HG02840 (cell line): Measurements from ENCODE around the gene CTSW.
"Not testable (repeated sequence)": the region's sequence is repeated elsewhere in the genome, so short reads cannot be mapped to it uniquely, and the experiment has no call there.

ENCODE experiments used
- ATAC-seq: cut with Tn5 transposase; IDR thresholded peaks from one replicate; pipeline ENCODE4 v1.9.1; 2021; ENCODE audit warnings: mild to moderate bottlenecking, moderate library complexity, moderate number of reproducible peaks; ENCODE audit not compliant: unreplicated experiment, low FRiP score

CTSW gene, protein sequence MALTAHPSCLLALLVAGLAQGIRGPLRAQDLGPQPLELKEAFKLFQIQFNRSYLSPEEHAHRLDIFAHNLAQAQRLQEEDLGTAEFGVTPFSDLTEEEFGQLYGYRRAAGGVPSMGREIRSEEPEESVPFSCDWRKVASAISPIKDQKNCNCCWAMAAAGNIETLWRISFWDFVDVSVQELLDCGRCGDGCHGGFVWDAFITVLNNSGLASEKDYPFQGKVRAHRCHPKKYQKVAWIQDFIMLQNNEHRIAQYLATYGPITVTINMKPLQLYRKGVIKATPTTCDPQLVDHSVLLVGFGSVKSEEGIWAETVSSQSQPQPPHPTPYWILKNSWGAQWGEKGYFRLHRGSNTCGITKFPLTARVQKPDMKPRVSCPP

DNA sequence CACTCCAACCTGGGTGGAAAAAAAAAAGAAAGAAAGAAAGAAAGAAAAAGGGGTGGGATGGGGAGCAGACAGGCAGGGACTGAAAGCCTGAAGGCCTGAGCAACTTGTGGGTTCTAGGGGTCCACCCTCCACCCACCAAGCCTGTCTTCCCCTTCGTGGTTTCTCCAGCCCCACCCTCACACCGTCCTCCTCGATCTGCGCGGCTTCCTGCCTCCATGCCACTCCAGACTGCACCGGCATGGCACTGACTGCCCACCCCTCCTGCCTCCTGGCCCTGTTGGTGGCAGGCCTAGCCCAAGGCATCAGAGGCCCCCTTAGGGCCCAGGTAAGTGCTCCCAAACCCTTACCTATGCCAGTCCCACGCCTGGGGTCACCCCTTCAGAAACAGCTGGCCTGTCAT lies at the start of gene CTSW:
Gene CTSW (plus strand): TSS at position 221 of the 400 bp plus-strand sequence. CDS start 18 bp downstream, at position 239.
- ATAC-seq: no peak

DNA sequence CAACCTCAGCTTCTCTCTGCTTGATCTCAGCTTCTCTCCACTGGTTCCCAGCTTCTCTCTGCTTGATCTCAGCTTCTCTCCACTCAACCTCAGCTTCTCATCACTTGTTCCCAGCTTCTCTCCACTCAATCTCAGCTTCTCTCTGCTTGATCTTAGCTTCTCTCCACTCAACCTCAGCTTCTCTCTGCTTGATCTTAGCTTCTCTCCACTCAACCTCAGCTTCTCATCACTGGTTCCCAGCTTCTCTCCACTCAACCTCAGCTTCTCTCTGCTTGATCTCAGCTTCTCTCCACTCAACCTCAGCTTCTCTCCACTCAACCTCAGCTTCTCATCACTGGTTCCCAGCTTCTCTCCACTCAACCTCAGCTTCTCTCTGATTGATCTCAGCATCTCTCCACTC lies 47.4 kb upstream of the CTSW start:
- ATAC-seq: not testable (repeated sequence)

DNA sequence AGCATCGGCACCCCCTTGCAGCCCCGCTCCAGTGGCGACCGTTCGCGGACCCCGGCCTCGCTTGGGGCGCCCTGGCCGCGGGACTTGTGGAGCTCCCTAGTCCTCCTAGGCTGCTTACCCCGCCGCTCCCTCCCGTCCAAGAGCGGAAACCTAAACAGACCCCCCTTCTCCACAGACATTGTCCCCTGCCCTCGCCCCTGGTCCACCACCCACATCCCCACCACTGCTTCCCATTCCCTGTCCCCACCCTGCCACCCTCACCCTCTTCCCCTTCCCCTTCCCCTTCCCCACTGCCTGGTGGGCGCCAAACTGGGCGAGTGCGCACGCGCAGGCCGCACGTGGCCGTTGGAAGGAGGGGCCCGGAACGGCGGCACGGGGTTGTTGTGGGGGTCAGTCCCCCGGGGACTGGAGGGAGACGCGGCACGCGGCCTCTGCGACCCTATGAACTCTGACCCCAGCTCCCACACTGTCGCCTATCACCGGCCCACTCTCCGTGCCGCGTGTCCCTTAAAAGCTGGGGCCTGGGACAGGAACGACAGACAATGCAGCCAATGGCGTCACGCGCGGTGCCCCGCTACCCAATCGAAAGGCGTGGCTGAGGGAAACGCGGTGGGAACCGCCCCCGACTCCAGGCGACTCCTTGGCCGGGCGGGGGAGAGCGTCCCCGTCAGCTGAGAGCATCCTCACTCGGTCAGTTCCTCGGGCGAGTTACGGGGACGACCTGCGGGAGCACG lies 46.2 kb upstream of the CTSW start, which contains the start of gene SNX32:
Gene SNX32 (plus strand): TSS at position 667 of the 734 bp plus-strand sequence. CDS start 103 bp downstream, outside the sequence.
- ATAC-seq: no peak

DNA sequence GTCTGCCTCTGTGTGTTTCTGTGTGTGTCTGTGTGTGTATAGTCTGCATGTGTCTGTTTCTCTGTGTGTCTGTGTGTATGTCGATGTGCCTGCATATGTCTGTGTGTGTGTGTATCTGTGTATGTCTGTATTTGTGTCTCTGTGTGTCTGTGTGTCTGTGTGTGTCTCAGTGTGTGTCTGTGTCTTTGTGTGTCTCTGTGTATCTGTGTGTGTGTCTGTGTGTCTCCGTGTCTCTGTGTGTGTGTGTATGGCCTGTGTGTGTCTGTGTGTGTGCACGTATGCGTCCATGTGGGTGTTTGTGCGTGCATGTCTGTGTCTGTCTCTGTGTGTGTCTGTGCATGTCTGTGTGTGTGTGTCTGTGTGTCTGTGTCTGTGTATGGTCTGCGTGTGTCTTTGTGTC lies 45.4 kb upstream of the CTSW start:
- no peak for ATAC-seq

DNA sequence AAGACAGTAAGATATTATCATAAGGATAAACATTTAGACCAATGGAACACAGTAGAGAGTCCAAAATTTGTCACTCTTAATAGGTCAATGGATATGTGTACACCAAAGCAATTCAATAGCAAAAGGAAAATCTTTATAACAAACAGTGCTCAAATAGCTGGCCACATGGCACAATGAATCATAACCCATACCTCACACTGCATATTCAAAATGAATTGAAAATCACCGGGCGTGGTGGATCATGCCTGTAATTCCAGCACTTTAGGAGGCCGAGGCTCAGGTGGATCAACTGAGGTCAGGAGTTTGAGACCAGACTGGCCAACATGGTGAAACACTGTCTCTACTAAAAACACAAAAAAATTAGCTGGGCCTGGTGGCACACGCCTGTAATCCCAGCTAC lies 37.5 kb upstream of the CTSW start:
- no peak for ATAC-seq

DNA sequence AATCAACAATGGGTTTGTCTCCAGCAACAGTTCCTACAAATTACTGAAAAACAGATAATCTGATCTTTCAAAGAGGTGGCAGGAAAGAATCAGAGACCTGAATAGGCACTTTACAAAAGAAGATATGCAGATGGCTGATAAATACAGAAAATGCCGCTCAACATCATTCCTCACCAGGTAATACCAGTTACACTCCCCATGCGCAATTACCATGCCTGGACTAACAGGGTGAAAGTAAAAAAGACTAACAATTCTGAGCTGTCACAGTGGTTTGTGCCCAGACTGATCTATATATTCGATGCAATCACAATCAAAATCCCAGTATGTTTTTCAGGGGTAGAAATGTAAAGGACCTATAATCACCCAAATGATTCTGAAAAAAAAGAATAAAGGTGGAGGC lies 35.8 kb upstream of the CTSW start:
- ATAC-seq: no peak

DNA sequence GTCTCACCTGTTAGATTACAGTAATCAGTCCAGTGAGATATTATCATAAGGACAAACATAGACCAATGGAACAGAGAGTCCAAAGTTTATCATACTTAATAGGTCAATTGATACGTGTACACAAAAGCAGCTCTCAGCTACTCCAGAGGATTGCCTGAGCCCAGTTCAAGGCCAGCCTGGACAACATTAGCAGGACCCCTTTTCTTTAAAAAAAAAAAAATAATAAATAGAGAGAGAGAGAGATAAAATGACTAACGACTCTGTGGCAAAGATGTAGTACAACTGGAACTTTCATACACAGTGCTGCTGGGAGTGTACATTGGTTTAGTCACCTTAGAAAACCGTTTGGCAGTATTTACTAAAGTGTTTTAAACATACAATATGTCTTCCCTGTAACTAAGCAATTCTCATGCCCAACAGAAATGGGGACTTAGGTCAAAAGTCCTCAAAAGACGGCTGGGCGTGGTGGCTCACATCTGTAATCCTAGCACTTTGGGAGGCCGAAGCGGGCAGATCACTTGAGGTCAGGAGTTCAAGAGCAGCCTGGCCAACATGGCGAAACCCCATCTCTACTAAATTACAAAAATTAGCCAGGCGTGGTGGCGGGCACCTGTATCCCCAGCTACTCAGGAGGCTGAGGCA lies 35.3 kb upstream of the CTSW start:
- ATAC-seq: no peak

DNA sequence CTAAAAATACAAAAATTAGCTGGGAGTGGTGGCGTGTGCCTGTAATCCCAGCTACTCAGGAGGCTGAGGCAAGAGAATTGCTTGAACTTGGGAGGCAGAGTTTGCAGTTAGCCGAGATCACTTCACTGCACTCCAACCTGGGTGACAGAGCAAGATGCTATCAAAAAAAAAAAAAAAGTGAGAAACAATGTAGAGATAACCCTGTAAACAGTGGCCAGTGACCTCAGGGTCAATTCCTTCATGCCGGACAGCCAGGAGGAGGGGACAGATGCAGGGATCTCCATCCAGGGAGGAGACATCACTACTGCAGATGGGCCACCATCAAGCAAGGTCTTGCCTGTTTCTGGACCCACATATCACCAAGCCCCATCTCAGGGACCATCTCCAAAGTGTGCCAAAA lies 31.9 kb upstream of the CTSW start:
- ATAC-seq: no peak

DNA sequence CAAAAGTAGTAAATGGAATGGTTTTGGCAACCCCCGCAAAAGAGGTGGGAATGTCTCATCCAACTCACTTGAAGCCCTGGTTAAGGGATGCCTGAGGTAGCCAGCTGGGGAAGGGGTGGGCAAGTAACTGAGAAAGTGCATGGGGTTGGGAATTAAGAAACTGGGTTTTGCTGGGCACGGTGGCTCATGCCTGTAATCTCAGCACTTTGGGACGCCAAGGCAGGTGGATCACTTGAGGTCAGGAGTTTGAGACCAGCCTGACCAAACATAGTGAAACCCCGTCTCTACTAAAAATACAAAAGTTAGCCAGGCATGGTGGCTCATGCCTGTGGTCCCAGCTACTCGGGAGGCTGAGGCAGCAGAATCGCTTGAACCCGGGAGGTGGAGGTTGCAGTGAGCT lies 30.9 kb upstream of the CTSW start:
- ATAC-seq: not testable (repeated sequence)

DNA sequence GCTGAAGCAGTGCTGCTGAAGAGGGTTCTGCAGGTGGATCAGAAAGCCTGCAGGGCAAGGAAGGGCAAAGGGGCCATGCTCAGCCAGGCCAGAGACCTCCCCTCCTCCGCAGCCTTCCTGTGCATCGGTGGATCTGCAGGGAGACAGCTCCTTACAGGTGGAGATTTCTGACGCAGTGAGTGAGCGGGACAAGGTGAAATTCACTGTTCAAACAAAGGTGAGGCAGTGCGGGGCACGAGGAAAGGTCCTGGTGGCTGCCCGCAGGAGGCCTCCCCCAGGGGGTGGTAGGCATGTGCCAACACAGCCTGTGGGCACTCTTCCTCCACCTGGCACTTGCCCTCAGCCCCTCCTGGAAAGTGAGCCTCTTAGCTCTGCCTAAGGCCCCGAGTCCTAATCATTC lies 30.3 kb upstream of the CTSW start:
- no peak for ATAC-seq

DNA sequence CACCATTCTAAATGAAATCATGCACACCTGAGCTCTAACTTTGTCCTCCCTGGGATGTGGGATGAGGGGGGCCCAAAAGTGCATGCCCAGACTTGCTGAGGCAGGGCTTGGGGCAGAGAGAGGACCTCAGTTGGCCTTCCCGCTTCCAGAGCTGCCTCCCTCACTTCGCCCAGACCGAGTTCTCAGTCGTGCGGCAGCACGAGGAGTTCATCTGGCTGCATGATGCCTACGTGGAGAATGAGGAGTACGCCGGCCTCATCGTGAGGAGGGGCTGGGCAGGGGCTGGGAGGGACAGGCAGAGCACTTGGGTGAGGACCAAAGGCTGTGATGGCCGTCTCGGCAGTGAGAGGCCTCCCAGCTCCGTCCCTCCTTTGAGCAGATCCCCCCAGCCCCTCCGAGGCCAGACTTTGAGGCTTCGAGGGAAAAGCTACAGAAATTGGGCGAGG lies 29.8 kb upstream of the CTSW start:
- ATAC-seq: no peak

DNA sequence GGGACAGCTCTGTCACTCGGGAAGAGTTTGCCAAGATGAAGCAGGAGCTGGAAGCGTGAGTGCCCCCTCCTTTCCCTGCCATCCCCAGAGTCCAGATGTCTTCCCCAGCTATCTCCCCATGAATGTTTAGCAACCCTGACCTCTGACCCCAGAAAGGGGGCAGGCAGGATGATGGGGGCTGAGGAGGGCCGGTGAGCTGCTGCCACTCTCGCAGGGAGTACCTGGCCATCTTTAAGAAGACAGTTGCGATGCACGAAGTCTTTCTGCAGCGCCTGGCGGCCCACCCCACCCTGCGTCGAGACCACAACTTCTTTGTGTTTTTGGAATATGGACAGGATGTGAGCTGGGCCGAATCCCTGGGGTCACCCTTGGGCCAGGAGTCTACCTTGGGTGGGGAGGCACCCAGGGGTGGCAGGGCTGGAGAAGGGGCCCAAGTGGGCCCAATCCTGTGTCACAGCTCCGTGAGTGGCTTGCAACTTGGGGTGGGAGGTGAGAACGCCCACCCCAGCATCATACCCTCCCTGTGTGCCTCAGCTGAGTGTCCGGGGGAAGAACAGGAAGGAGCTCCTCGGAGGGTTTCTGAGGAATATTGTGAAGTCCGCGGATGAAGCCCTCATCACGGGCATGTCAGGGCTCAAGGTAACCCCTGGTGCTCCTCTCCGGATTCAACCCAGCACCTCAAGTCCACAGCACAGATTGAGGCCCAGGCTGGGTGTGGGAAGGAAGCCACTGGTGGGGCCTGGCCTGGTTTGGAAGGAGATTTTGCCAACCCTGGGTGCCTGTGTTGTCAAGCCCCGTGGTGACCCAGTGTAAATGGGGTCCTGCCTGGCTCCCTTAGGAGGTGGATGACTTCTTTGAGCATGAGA lies 29.2 kb upstream of the CTSW start:
- no peak for ATAC-seq

DNA sequence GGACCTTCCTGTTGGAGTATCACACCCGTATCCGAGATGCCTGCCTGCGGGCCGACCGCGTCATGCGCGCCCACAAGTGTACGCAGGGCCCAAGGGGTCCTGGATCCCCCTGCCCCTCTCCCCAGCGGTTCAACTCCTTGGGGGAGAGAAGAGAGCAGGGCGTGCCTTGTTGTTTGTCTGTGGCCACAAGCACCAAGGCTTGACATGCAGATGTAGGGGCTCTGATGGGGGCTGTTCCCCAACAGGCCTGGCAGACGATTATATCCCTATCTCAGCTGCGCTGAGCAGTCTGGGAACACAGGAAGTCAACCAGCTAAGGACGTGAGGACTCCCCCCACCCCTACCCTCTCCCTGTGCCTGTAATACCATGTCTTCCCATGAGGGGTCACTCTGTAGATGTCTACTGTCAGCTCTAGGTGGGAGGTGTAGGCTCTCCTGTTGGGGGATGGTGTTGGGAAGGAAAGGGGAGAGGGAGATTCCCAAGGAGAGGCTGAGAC lies 28.5 kb upstream of the CTSW start:
- no peak for ATAC-seq

DNA sequence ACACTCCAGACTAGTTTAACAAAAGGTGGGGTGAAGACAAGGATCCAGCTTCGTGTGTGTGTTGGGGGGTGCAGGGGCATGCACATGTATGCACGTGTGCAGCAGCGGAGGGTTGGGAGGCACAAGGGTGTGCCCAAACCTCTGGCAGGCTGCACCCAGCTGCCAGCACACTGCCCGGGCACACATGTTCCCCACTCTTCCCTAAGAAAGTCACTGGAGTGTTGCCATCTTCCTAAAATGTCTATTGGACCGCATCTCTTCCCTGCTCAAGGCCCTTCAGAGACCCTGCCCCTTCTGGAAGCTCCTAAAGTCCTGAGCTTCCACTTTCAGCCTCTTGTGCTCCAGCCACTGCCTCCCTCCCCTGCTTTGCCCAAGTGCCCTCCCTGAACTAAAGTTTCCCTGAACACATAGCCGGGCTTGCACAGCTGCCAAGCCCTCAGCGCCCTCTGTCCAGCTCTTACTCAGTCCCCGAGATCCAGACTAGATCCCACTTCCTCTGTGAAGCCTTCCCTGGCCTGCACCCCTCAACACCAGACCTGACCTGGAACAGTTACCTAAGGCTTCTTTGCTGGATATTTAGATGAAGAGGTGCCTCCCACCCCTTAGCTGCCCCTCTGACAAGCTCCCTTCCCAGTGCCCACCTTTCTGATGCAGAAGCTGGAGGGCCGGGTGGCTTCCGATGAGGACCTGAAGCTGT lies 27.7 kb upstream of the CTSW start:
- ATAC-seq: no peak

DNA sequence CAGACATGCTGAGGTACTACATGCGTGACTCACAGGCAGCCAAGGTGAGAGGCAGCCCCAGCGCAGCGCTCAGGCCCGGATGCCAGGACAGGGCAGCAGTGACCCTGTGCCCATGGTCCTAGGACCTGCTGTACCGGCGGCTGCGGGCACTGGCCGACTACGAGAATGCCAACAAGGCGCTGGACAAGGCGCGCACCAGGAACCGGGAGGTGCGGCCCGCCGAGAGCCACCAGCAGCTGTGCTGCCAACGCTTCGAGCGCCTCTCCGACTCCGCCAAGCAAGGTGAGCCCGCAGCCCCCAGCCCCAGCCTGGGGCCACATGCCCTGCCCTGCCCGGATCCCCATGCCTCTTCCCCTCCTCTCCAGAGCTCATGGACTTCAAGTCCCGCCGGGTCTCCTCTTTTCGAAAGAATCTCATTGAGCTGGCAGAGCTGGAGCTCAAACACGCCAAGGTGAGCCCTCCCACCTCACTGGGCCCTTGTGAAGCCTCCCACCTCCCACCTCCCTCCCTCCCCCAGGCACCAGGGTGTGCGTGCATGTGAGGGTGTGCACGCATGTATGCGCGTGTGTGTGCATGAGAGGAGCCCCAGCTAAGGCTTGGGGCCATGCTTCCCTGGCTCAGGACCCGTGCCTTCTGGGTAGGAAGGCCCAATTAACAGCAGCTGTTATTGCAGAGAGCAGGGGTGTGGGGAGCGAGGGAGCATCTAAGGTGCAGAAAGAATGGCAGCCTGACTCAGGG lies 27.0 kb upstream of the CTSW start:
- ATAC-seq: no peak

DNA sequence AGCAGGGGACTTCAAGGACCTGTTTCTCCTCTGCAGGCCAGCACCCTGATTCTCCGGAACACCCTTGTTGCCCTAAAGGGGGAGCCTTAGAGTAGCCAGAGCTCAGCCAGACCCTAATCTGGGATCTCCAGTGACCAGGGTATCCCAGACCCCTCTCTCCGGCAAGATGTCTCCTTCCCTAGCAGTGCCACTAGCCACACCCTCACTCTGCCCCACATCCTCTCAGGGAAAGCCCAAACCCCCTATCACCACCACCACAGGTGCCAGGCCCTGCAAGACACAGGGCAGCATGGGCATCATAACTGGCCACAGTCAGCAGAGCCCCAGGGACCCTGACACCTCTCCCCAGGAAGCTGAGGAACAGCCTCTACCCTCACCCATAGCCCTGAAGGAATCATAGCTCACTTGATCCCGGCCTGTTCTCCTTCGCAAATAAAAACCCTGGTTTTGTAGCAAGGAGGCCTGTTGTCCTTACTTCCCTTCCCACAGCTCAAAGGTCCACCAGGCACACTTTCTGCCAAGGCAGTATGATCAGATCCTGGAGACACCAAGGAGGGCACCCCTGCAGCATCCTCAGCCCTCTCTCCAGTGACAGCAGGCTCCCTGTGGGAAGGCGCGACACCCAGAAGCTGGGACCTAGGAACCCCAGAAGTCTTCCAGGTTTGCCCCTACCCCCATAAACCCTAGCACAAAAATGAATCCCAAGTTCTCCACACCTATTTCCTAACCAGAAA lies 26.2 kb upstream of the CTSW start:
- no peak for ATAC-seq

DNA sequence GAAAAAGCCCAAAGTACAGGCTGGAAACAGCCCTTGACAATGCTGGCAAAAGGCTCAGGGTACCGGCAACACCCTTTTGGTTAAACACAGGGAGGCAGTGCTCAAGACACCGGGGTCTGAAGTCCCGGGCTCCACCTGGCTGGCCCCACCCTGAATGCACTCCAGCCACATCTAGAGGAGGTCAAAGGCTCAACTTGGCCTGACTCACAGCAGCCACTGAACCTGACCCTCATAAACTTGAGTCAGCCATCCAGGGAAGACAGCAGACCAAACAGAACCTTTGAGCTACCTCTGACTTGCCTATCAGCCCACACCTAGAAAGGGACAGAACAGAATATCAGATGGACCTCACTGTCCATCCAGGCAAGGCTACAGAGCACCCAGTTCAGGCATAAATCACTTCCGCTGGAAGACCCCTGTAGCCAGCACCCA lies 25.5 kb upstream of the CTSW start:
- no peak for ATAC-seq
